Endothelial cell of umbilical vein (primary cell): ENCODE results near the gene SBK1.
"Not testable (repeated sequence)": the region's sequence is repeated elsewhere in the genome, so short reads cannot be mapped to it uniquely, and the experiment has no call there.

Source experiments
- EZH2 ChIP-seq: IDR thresholded peaks from 2 replicates; pipeline ENCODE4 v1.6.1; 2012; ENCODE audit warnings: borderline replicate concordance, low read depth, mild to moderate bottlenecking, moderate library complexity, low read length, inconsistent platforms; ENCODE audit not compliant: severe bottlenecking
- MYC ChIP-seq: IDR thresholded peaks from one replicate; pipeline ENCODE4 v1.6.1; 2011; ENCODE audit warnings: mild to moderate bottlenecking, low read depth, low read length
- POLR2A ChIP-seq: IDR thresholded peaks from 2 replicates; pipeline ENCODE4 v1.6.1; 2012; ENCODE audit warnings: low read depth, mild to moderate bottlenecking, control low read depth, low read length
- POLR2AphosphoS5 ChIP-seq: IDR thresholded peaks from 2 replicates; pipeline ENCODE4 v1.6.1; 2012; ENCODE audit warnings: low read depth, mild to moderate bottlenecking, control low read depth, low read length, moderate library complexity; ENCODE audit not compliant: insufficient read depth
- TF ChIP-seq, protein P1 (sequence below), 2 donors: IDR thresholded peaks; 1 replicate in 1 of 2; 2 replicates in 1 of 2; pipeline ENCODE4 v1.5.1; 2011; ENCODE audit warnings: low read length in 2 of 2, mild to moderate bottlenecking in 2 of 2, moderate library complexity in 2 of 2, control low read depth in 1 of 2, inconsistent platforms in 1 of 2, low read depth in 1 of 2; ENCODE audit not compliant: insufficient read depth in 1 of 2; ENCODE audit errors: extremely low read depth in 1 of 2
- TF ChIP-seq, protein P2 (sequence below): IDR thresholded peaks from 2 replicates; pipeline ENCODE4 v1.6.1; 2011; ENCODE audit not compliant: insufficient read depth, insufficient read length

DNA sequence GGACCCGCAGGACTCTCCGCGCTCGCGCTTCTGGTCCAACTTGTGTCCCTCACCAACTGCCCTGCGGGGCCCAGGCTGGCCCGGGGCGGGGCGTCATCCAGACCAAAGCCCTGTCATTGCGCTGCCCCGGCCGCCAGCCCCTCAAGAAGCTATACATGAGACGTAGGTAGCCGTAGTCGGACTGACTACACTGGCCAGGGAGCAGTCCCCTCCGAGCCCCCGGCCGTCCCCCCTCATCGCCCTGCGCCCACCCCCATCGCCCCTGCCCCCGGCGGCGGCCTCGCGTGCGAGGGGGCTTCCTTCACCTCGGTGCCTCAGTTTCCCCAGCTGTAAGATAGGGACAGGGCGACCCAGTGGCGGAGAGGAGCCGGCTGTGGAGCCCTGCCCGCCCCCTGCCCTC is 75.6 kb downstream of the SBK1 start:
- TF ChIP-seq, protein P1, sequence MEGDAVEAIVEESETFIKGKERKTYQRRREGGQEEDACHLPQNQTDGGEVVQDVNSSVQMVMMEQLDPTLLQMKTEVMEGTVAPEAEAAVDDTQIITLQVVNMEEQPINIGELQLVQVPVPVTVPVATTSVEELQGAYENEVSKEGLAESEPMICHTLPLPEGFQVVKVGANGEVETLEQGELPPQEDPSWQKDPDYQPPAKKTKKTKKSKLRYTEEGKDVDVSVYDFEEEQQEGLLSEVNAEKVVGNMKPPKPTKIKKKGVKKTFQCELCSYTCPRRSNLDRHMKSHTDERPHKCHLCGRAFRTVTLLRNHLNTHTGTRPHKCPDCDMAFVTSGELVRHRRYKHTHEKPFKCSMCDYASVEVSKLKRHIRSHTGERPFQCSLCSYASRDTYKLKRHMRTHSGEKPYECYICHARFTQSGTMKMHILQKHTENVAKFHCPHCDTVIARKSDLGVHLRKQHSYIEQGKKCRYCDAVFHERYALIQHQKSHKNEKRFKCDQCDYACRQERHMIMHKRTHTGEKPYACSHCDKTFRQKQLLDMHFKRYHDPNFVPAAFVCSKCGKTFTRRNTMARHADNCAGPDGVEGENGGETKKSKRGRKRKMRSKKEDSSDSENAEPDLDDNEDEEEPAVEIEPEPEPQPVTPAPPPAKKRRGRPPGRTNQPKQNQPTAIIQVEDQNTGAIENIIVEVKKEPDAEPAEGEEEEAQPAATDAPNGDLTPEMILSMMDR (IDR thresholded peaks at IDR 0.05; ENCODE audit: extremely low read depth in 1 of 2, insufficient read depth in 1 of 2, low read depth in 1 of 2, low read length in 2 of 2) = not testable (repeated sequence)
- not testable (repeated sequence) for TF ChIP-seq POLR2A, EZH2, MYC, POLR2AphosphoS5
- TF ChIP-seq, protein P2, sequence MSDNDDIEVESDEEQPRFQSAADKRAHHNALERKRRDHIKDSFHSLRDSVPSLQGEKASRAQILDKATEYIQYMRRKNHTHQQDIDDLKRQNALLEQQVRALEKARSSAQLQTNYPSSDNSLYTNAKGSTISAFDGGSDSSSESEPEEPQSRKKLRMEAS = not testable (repeated sequence)
